KMS-11 (cell line): ENCODE measurements around the gene SURF1.

ENCODE experiments used
- H2AFZ ChIP-seq: fragments of 200-600 bp; sonication (generic); 2 replicates; pipeline ENCODE4 v1.6.1; 2016; ENCODE audit warnings: antibody characterized with exemption, mixed run types, low read depth
- H3K27ac ChIP-seq: fragments of 200-600 bp; sonication (generic); 2 replicates; pipeline ENCODE4 v1.6.1; 2016; ENCODE audit warnings: mild to moderate bottlenecking, mixed run types
- H3K27me3 ChIP-seq: fragments of 200-600 bp; sonication (generic); 2 replicates; pipeline ENCODE4 v1.6.1; 2017; ENCODE audit warnings: mild to moderate bottlenecking, low read depth, mixed run types, moderate library complexity; ENCODE audit not compliant: insufficient read depth
- H3K36me3 ChIP-seq: fragments of 200-600 bp; sonication (generic); 2 replicates; pipeline ENCODE4 v1.6.1; 2017; ENCODE audit warnings: mild to moderate bottlenecking, mixed run types; ENCODE audit not compliant: insufficient read depth
- H3K4me1 ChIP-seq: fragments of 200-600 bp; sonication (generic); 2 replicates; pipeline ENCODE4 v1.6.1; 2016; ENCODE audit warnings: mild to moderate bottlenecking, low read depth, mixed run types; ENCODE audit not compliant: poor library complexity, severe bottlenecking
- H3K4me2 ChIP-seq: fragments of 200-600 bp; sonication (generic); 2 replicates; pipeline ENCODE4 v1.7.0; 2016; ENCODE audit warnings: mild to moderate bottlenecking, mixed run types
- H3K4me3 ChIP-seq: fragments of 200-600 bp; sonication (generic); IDR thresholded peaks from 2 replicates; pipeline ENCODE4 v1.6.1; 2017; ENCODE audit warnings: low read depth, low read length, mixed read lengths; ENCODE audit not compliant: insufficient read depth
- H3K79me2 ChIP-seq: fragments of 200-600 bp; sonication (generic); 2 replicates; pipeline ENCODE4 v1.6.1; 2016; ENCODE audit warnings: low read depth, mixed run types; ENCODE audit not compliant: insufficient read depth
- H3K9ac ChIP-seq: fragments of 200-600 bp; sonication (generic); 2 replicates; pipeline ENCODE4 v1.6.1; 2016; ENCODE audit warnings: mild to moderate bottlenecking, mixed run types
- H4K20me1 ChIP-seq: fragments of 200-600 bp; sonication (generic); 2 replicates; pipeline ENCODE4 v1.6.1; 2016; ENCODE audit warnings: mild to moderate bottlenecking, mixed run types; ENCODE audit not compliant: insufficient read depth
- TF ChIP-seq, protein P1 (sequence below): fragments of 200-600 bp; sonication (generic); conservative IDR thresholded peaks from 2 replicates; pipeline ENCODE4 v1.6.1; 2017; ENCODE audit warnings: low read depth, mild to moderate bottlenecking, antibody characterized with exemption, low read length, moderate library complexity, mixed read lengths

The SURF1 gene

DNA sequence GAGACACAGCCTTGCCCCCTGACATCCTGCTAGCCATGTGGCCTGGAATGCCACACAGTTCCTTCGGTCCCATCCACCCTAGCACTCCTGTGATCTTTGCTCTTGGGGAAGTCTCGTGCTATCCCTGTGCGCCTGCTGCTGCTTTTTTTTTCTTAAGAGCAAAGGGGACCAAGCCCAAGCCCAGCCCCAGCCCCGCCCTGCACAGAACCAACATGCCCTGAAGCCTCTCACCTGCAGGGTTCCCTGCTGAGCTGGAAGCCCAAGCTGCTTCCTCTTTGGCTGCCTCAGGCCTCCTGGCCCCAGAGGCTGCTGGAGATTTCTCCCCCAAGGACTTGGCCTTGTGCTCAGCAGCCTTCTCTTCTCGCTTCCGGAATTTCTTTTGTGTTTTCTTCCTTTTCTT is 22.1 kb downstream of the SURF1 start:
- H3K36me3 ChIP-seq, result no peaks in the 10 kb centered on the region

DNA sequence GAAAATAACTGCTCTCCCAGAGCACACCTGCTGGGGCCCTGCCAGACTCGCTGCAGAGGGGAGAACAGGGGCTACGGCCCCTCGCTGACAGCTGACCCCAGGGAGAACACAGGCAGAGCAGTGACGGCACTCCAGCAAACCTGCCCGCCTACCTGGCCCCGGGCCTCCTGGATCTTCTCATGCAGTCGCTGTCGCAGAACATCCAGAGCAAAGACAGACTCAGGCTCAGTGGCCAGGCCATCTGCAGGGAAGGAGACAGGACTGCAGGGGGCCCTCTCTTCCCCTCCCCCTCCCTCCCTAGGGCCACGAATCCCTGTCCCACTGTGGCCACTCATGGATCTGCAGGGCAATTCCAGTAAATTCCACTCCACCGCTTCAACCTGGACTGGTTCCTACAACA is 22.7 kb downstream of the SURF1 start:
- H3K79me2 ChIP-seq, result peaks cover 9% of the 10 kb centered on the region; the same call in 1 of the 2 replicates
- H3K4me3 ChIP-seq, result no peak overlapping the region
- no peak overlapping the region for H3K9ac ChIP-seq
- no peak overlapping the region for H3K27ac ChIP-seq
- H3K27me3 ChIP-seq, result no peaks in the 10 kb centered on the region
- no peak overlapping the region for H3K4me2 ChIP-seq
- H2AFZ ChIP-seq, result no peak overlapping the region
- no peaks in the 10 kb centered on the region for H3K36me3 ChIP-seq
- TF ChIP-seq, protein P1, sequence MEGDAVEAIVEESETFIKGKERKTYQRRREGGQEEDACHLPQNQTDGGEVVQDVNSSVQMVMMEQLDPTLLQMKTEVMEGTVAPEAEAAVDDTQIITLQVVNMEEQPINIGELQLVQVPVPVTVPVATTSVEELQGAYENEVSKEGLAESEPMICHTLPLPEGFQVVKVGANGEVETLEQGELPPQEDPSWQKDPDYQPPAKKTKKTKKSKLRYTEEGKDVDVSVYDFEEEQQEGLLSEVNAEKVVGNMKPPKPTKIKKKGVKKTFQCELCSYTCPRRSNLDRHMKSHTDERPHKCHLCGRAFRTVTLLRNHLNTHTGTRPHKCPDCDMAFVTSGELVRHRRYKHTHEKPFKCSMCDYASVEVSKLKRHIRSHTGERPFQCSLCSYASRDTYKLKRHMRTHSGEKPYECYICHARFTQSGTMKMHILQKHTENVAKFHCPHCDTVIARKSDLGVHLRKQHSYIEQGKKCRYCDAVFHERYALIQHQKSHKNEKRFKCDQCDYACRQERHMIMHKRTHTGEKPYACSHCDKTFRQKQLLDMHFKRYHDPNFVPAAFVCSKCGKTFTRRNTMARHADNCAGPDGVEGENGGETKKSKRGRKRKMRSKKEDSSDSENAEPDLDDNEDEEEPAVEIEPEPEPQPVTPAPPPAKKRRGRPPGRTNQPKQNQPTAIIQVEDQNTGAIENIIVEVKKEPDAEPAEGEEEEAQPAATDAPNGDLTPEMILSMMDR, result no peak
- peaks cover 10% of the 10 kb centered on the region for H3K4me1 ChIP-seq
- no peaks in the 10 kb centered on the region for H4K20me1 ChIP-seq

More for the DNA sequence above, 22.1 kb downstream of the SURF1 start:
- no peak overlapping the region for H3K4me3 ChIP-seq
- H3K27me3 ChIP-seq, result no peaks in the 10 kb centered on the region
- TF ChIP-seq, protein P1, result no peak
- H3K27ac ChIP-seq, result no peak overlapping the region
- H2AFZ ChIP-seq, result no peak overlapping the region
- H3K4me2 ChIP-seq, result no peak overlapping the region
- peaks cover 9% of the 10 kb centered on the region; the same call in 1 of the 2 replicates for H3K79me2 ChIP-seq
- H4K20me1 ChIP-seq, result no peaks in the 10 kb centered on the region
- peaks cover 10% of the 10 kb centered on the region for H3K4me1 ChIP-seq
- no peak overlapping the region for H3K9ac ChIP-seq

DNA sequence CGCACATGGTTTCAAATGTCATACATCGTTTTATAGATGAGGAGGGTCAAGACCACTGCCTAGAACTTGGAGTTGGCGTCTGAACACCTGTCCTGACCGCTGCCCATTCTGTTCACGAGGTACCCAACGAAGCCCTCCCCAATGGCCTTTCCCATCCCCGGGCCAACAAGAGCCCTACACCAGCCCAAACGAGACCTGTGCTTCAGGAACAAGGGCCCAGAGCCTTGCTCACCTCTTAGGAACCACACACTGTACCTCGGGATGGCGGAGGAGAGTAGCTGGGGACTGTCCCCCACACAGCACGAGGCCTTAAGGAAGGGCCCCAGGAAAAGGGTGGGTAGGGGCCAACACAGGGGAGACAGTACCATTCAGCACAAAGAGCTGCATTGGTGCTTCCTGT is 23.3 kb downstream of the SURF1 start:
- Histone ChIP-seq H3K27ac (no peak overlapping the region), H3K4me2 (no peak overlapping the region), H3K79me2 (peaks cover 9% of the 10 kb centered on the region; the same call in 1 of the 2 replicates), H3K9ac (no peak overlapping the region), H2AFZ (no peak overlapping the region), H3K4me1 (peaks cover 10% of the 10 kb centered on the region), H3K4me3 (no peak overlapping the region), H4K20me1 (no peaks in the 10 kb centered on the region), H3K27me3 (no peaks in the 10 kb centered on the region), H3K36me3 (no peaks in the 10 kb centered on the region)
- TF ChIP-seq, protein P1, result no peak

DNA sequence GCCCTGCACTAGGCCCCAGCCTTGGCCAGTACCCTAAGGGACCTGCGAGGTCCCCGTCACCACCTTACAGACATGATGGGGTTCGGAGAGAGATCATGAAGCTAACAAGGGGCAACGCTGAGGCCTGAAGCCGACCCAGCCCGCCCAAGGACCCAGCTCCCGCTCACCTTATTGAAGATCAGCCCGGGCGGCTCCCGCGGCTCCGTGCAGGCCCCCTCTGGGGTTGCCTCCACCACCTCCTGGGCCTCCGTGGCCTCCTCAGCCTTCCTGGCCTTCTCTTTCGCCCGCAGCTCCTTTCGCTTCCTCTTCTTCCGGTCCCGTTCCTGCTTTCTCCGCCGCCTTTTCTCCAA is 23.9 kb downstream of the SURF1 start:
- Histone ChIP-seq H3K36me3 (no peaks in the 10 kb centered on the region), H3K27me3 (peaks cover 2% of the 10 kb centered on the region; the same call in 1 of the 2 replicates), H4K20me1 (no peaks in the 10 kb centered on the region), H3K9ac (no peak overlapping the region), H3K4me3 (no peak overlapping the region), H3K27ac (no peak overlapping the region), H2AFZ (no peak overlapping the region), H3K4me1 (peaks cover 10% of the 10 kb centered on the region), H3K4me2 (no peak overlapping the region), H3K79me2 (peaks cover 9% of the 10 kb centered on the region; the same call in 1 of the 2 replicates)
- TF ChIP-seq, protein P1, result no peak
